Keratinocyte (primary cell): ENCODE data around the gene MYRIP. TPM values are rescaled to one million over a fixed set of nuclear protein-coding genes. Genes with fewer than 3 reads are reported as not detected.

Experiments
- DNase-seq: peaks from one replicate; pipeline ENCODE4 v3.0.0-alpha.2; 2011; ENCODE audit warnings: low read depth, missing footprints, low spot score
- FAIRE-seq: peaks from 2 replicates; lab custom pipeline; 2011; peaks lifted over from hg19 to GRCh38; lab: Jason Lieb, UNC
- H2AFZ ChIP-seq: 2 replicates; pipeline ENCODE4 v1.6.0; 2012; ENCODE audit warnings: low read length, control low read depth, inconsistent platforms; ENCODE audit not compliant: control insufficient read depth
- H3K27ac ChIP-seq: 2 replicates; pipeline ENCODE4 v1.5.1; 2011; ENCODE audit warnings: low read length; ENCODE audit not compliant: control insufficient read depth, insufficient read depth
- H3K27me3 ChIP-seq: 3 replicates; pipeline ENCODE4 v1.6.0; 2011; ENCODE audit warnings: low read length; ENCODE audit not compliant: control insufficient read depth, insufficient read depth; ENCODE audit errors: extremely low read depth
- H3K36me3 ChIP-seq, 2 experiments: 2 replicates in 1 of 2; 3 replicates in 1 of 2; pipeline ENCODE4 v1.5.1; 2011; ENCODE audit warnings: low read length in 2 of 2, mild to moderate bottlenecking in 1 of 2; ENCODE audit not compliant: control insufficient read depth in 2 of 2, insufficient read depth in 2 of 2; ENCODE audit errors: extremely low read depth in 1 of 2
- H3K4me1 ChIP-seq: 3 replicates; pipeline ENCODE4 v1.5.1; 2011; ENCODE audit warnings: low read length; ENCODE audit not compliant: control insufficient read depth, insufficient read depth; ENCODE audit errors: extremely low read depth
- H3K4me2 ChIP-seq: 3 replicates; pipeline ENCODE4 v1.6.0; 2011; ENCODE audit warnings: low read depth, low read length; ENCODE audit not compliant: control insufficient read depth, insufficient read depth; ENCODE audit errors: extremely low read depth
- H3K4me3 ChIP-seq, 3 experiments: fragments of 200-600 bp in 1 of 3; sonication (generic) in 1 of 3; 2 replicates in 2 of 3; 3 replicates in 1 of 3; pipeline ENCODE4 v1.5.1; 2011 to 2016; ENCODE audit warnings: low read length in 3 of 3, mild to moderate bottlenecking in 3 of 3, control low read depth in 2 of 3, inconsistent platforms in 1 of 3, low read depth in 1 of 3, mixed read lengths in 1 of 3, mixed run types in 1 of 3, moderate library complexity in 1 of 3; ENCODE audit not compliant: control insufficient read depth in 2 of 3, insufficient read depth in 2 of 3; ENCODE audit errors: extremely low read depth in 1 of 3
- H3K79me2 ChIP-seq: 2 replicates; pipeline ENCODE4 v1.6.0; 2012; ENCODE audit warnings: low read length; ENCODE audit not compliant: control insufficient read depth, insufficient read depth
- H3K9ac ChIP-seq: 3 replicates; pipeline ENCODE4 v1.6.0; 2011; ENCODE audit warnings: low read length; ENCODE audit not compliant: control insufficient read depth, insufficient read depth; ENCODE audit errors: extremely low read depth
- H3K9me1 ChIP-seq: 3 replicates; pipeline ENCODE4 v1.6.0; 2011; ENCODE audit warnings: low read length; ENCODE audit not compliant: control insufficient read depth, insufficient read depth; ENCODE audit errors: extremely low read depth
- H3K9me3 ChIP-seq: 2 replicates; pipeline ENCODE4 v1.5.1; 2012; ENCODE audit warnings: low read depth, low read length; ENCODE audit not compliant: control insufficient read depth
- H4K20me1 ChIP-seq: 3 replicates; pipeline ENCODE4 v1.6.0; 2011; ENCODE audit warnings: low read length; ENCODE audit not compliant: control insufficient read depth, insufficient read depth; ENCODE audit errors: extremely low read depth
- EZH2 ChIP-seq: IDR thresholded peaks from one replicate; pipeline ENCODE4 v1.6.1; 2012; ENCODE audit warnings: inconsistent platforms, mild to moderate bottlenecking, low read length, moderate library complexity
- dilution Hi-C: fragments of 300-500 bp; cut with MboI; formaldehyde crosslinking; loops from one replicate; pipeline ENCODE4 v1.7.0; 2020; ENCODE audit warnings: low sequenced_read_pairs; ENCODE audit not compliant: extremely low pct_ligation_motif_present
- polyA plus RNA-seq, 5 experiments: library from polyadenylated mRNA; depleted of rRNA in 3 of 5; stranded (reverse) in 3 of 5; stranded (forward) in 1 of 5; unstranded in 1 of 5; fragments of >200 nt; gene quantifications; 1 replicate in 1 of 5; 2 replicates in 3 of 5; 3 replicates in 1 of 5; pipeline versions ENCODE4 v1.2.1 to v1.2.3, GENCODE V29; 2011 to 2012; ENCODE audit warnings: missing spikeins in 2 of 5, low read depth in 1 of 5, low replicate concordance in 1 of 5
- TF ChIP-seq, protein P1 (sequence below), 3 experiments: IDR thresholded peaks in 1 of 3; conservative IDR thresholded peaks in 1 of 3; optimal IDR thresholded peaks in 1 of 3; 2 replicates in 2 of 3; 3 replicates in 1 of 3; pipeline versions ENCODE3 to v1.5.1; 2011; ENCODE audit warnings: low read length in 3 of 3, mild to moderate bottlenecking in 3 of 3, moderate library complexity in 2 of 3, control low read depth in 1 of 3, inconsistent platforms in 1 of 3; ENCODE audit not compliant: insufficient read depth in 2 of 3; ENCODE audit errors: extremely low read depth in 1 of 3

The MYRIP gene
- polyA plus RNA-seq, 1 donor (not counting 4 experiments of a cell fraction or from before 2014, with no cell fraction given) = 0.01 TPM

DNA sequence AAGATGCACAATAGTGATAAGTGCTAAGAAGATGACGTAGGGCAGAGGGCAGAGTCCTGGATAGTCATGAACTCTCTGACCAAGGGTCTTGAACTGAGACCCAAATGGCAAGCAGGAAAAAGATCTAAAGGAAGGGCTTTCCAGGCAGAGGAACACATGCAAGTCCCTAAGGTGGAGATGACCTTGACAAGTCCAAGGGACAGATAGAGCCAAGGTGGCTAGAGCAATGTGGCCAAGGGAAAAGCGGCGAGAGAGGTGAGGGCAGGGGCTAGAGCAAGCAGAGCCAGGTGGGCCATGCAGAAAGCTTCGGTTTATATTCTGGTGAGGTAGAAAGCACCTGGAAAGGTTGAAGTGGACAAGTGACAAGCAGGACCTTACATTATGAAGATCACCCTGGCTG is 414.4 kb downstream of the MYRIP start:
- no peak for FAIRE-seq
- dilution Hi-C loops = no loop called here
- TF ChIP-seq EZH2 = no peak
- TF ChIP-seq, protein P1, sequence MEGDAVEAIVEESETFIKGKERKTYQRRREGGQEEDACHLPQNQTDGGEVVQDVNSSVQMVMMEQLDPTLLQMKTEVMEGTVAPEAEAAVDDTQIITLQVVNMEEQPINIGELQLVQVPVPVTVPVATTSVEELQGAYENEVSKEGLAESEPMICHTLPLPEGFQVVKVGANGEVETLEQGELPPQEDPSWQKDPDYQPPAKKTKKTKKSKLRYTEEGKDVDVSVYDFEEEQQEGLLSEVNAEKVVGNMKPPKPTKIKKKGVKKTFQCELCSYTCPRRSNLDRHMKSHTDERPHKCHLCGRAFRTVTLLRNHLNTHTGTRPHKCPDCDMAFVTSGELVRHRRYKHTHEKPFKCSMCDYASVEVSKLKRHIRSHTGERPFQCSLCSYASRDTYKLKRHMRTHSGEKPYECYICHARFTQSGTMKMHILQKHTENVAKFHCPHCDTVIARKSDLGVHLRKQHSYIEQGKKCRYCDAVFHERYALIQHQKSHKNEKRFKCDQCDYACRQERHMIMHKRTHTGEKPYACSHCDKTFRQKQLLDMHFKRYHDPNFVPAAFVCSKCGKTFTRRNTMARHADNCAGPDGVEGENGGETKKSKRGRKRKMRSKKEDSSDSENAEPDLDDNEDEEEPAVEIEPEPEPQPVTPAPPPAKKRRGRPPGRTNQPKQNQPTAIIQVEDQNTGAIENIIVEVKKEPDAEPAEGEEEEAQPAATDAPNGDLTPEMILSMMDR (optimal IDR thresholded peaks at IDR 0.05 in 1 of 3, IDR thresholded peaks at IDR 0.05 in 1 of 3, conservative IDR thresholded peaks at IDR 0.05 in 1 of 3; ENCODE audit: extremely low read depth in 1 of 3, insufficient read depth in 2 of 3, low read length in 3 of 3) = no peak
- Histone ChIP-seq H3K79me2 (no peaks in the 10 kb centered on the region), H3K36me3 (no peaks in the 10 kb centered on the region), H3K4me3 (no peak overlapping the region), H3K27ac (no peak overlapping the region), H3K27me3 (no peaks in the 10 kb centered on the region), H3K4me2 (no peak overlapping the region), H2AFZ (no peak overlapping the region), H4K20me1 (no peaks in the 10 kb centered on the region), H3K4me1 (no peaks in the 10 kb centered on the region), H3K9me3 (no peaks in the 10 kb centered on the region), H3K9ac (no peak overlapping the region), H3K9me1 (no peaks in the 10 kb centered on the region)
- DNase-seq = no peak

DNA sequence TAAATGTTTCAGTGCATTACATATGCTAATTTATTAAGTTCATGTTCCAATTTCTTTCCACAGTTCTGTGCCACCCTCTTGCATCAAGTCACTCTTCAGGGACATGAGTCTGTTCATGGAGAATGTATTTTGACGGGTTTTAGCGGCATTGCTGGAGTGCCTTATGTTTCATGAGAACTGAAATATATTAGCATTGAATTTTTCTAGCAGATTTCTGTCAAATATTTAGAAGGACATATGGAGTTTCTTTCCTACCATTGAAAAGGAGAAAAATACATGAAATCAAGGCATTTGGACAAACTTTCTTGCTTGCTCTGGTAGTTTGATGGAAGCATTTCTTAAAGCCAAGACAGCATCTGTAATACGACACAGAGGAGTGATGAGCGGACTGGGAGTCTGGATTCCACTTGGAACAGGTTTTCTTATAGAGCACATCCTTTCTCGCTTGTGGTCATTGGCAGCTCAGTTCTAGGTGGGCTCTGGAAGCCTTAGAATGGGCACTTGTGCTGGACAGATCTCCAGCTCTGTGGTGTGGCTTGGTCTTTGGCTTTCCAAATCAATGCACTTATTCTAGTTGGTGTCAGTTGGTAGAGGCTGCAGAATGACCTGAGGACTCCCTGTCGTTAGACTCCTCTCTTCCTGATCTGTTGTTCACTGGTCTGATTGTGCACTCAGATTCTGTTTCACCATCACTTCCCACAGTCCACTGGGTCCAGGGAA is 415.5 kb downstream of the MYRIP start:
- no peaks in the 10 kb centered on the region for H3K36me3 ChIP-seq
- no peak for TF ChIP-seq EZH2
- TF ChIP-seq, protein P1 (optimal IDR thresholded peaks at IDR 0.05 in 1 of 3, IDR thresholded peaks at IDR 0.05 in 1 of 3, conservative IDR thresholded peaks at IDR 0.05 in 1 of 3; ENCODE audit: extremely low read depth in 1 of 3, insufficient read depth in 2 of 3, low read length in 3 of 3) = no peak
- DNase-seq = no peak
- no peaks in the 10 kb centered on the region for H3K27me3 ChIP-seq
- H3K9me1 ChIP-seq = no peaks in the 10 kb centered on the region
- H3K9me3 ChIP-seq = no peaks in the 10 kb centered on the region
- FAIRE-seq = no peak
- H3K79me2 ChIP-seq = no peaks in the 10 kb centered on the region
- H2AFZ ChIP-seq = no peak overlapping the region
- no peaks in the 10 kb centered on the region for H4K20me1 ChIP-seq
- no peak overlapping the region for H3K27ac ChIP-seq
- no peak overlapping the region for H3K4me2 ChIP-seq
- dilution Hi-C loops = no loop called here
- no peak overlapping the region for H3K4me3 ChIP-seq
- H3K9ac ChIP-seq = no peak overlapping the region
- no peaks in the 10 kb centered on the region for H3K4me1 ChIP-seq
